ENCODE results near the gene CNOT6. TPM values are rescaled to one million over a fixed set of nuclear protein-coding genes. Genes with fewer than 3 reads are reported as not detected.
"Not testable (repeated sequence)": the region's sequence is repeated elsewhere in the genome, so short reads cannot be mapped to it uniquely, and the experiment has no call there.

Gene CNOT6
- total RNA-seq: 10 to 100 TPM; 11.2 to 26.8 (median 15.5) TPM

DNA sequence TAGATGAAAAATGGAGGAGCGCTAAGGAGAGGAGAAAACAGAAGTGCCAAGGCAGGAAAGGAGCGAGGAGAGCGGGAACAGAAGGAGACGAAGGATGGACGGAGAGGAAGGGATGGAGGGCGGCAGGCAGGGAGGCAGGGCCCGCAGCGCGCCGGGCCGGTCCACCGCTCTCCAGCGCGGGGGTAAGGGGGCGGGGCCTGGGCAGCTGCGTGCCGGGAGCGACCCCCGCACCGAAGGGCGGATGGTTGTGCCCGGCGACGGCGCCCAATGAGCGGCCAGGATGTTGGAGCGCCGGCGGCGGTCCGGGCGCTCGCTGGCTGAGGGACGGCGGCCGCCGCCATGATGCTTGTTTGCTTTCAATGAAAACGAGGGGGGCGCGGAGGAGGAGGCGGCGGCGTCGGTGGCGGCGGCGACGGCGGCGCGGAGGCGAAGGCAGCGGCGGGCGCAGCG is at the start of gene CNOT6:
TSS of gene CNOT6 (plus strand) at position 320 of the 450 bp plus-strand sequence. CDS start 34,898 bp downstream, outside the sequence.
- peak; percentile 91 to 97 (median 96) for DNase-seq
- Histone ChIP-seq H3K4me1 (peaks cover 0 to 19% (median 6%) of the 10 kb centered on the region in 4 donors), H3K27ac (peak within 1 kb of the TSS; percentile 93 to 97 (median 96)), H3K27me3 (no peaks in the 10 kb centered on the region), H3K36me3 (no peaks in the 10 kb centered on the region), H3K4me3 (peak within 1 kb of the TSS; percentile 70 to 100 (median 92)), H3K9me3 (no peaks in the 10 kb centered on the region)
- TF ChIP-seq POLR2A (IDR thresholded peaks at IDR 0.05): peak in 1 of 2 donors; percentile 41
- TF ChIP-seq, protein P1, sequence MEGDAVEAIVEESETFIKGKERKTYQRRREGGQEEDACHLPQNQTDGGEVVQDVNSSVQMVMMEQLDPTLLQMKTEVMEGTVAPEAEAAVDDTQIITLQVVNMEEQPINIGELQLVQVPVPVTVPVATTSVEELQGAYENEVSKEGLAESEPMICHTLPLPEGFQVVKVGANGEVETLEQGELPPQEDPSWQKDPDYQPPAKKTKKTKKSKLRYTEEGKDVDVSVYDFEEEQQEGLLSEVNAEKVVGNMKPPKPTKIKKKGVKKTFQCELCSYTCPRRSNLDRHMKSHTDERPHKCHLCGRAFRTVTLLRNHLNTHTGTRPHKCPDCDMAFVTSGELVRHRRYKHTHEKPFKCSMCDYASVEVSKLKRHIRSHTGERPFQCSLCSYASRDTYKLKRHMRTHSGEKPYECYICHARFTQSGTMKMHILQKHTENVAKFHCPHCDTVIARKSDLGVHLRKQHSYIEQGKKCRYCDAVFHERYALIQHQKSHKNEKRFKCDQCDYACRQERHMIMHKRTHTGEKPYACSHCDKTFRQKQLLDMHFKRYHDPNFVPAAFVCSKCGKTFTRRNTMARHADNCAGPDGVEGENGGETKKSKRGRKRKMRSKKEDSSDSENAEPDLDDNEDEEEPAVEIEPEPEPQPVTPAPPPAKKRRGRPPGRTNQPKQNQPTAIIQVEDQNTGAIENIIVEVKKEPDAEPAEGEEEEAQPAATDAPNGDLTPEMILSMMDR (IDR thresholded peaks at IDR 0.05): no peak

- Histone ChIP-seq H3K27me3 (no peaks in the 10 kb centered on the region), H3K4me1 (no peaks in the 10 kb centered on the region), H3K27ac (no peak overlapping the region), H3K9me3 (no peaks in the 10 kb centered on the region), H3K36me3 (no peaks in the 10 kb centered on the region), H3K4me3 (no peak overlapping the region)
- TF ChIP-seq POLR2A (IDR thresholded peaks at IDR 0.05): no peak
- DNase-seq: no peak
Measured at GRCh38 chr5:180454752-180455151, 39.4 kb upstream of the CNOT6 start.

DNA sequence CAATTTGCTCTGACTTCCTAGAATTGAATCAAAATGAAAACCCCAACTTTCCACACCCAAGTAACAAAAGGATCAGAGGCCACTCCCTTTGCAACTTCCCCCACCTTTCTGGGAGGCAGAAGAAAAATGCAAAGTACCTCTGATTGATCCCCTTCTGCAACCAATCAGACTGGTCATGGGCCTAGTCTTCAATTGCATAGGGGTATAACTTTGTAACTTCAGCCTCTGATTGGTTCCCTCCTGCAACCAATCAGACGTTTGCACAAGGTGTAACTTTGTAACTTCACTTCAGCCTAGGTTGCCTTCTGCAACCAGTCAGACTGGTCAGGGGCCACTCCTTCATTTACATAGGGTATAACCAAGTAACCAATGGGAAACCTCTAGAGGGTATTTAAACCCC is 38.3 kb upstream of the CNOT6 start:
- no peaks in the 10 kb centered on the region for H3K4me1 ChIP-seq
- no peak for TF ChIP-seq POLR2A (IDR thresholded peaks at IDR 0.05)
- TF ChIP-seq, protein P1 (IDR thresholded peaks at IDR 0.05): no peak
- no peaks in the 10 kb centered on the region for H3K27me3 ChIP-seq
- no peaks in the 10 kb centered on the region for H3K9me3 ChIP-seq
- no peak overlapping the region for H3K27ac ChIP-seq
- no peak overlapping the region for H3K4me3 ChIP-seq
- DNase-seq: no peak
- H3K36me3 ChIP-seq: no peaks in the 10 kb centered on the region

- TF ChIP-seq, protein P1 (IDR thresholded peaks at IDR 0.05): no peak
- no peak for TF ChIP-seq POLR2A (IDR thresholded peaks at IDR 0.05)
- Histone ChIP-seq H3K27ac (no peak overlapping the region), H3K36me3 (no peaks in the 10 kb centered on the region), H3K9me3 (no peaks in the 10 kb centered on the region), H3K4me1 (no peaks in the 10 kb centered on the region), H3K4me3 (no peak overlapping the region), H3K27me3 (no peaks in the 10 kb centered on the region)
- no peak for DNase-seq
Measured at GRCh38 chr5:180456792-180457191, 37.4 kb upstream of the CNOT6 start.

GRCh38 chr5:180458852-180459673 is 35.1 kb upstream of the CNOT6 start:
- not testable (repeated sequence) for H3K4me1 ChIP-seq, H3K4me3 ChIP-seq, DNase-seq, H3K27me3 ChIP-seq, H3K36me3 ChIP-seq, H3K9me3 ChIP-seq, H3K27ac ChIP-seq

DNA sequence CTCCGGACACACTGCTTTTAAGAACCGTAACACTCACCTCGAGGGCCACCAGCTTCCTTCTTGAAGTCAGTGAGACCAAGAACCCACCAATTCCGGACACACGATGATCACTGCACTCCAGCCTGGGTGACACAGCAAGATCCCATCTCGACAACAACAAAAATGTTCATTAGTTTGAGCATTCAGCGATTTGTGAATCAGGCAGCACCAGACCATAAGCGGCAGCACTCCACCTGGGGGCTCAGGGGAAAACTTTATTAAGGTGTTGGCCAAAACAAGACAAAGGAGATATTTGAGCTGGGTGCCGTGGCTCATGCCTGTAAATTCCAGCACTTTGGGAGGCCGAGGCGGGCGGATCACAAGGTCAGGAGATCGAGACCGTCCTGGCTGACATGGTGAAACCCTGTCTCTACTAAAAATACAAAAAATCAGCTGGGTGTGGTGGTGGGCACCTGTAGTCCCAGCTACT is 34.5 kb upstream of the CNOT6 start:
- H3K36me3 ChIP-seq, H3K4me1 ChIP-seq, H3K4me3 ChIP-seq, H3K9me3 ChIP-seq, H3K27me3 ChIP-seq, H3K27ac ChIP-seq, DNase-seq: not testable (repeated sequence)

GRCh38 chr5:180460834-180461233 is 33.3 kb upstream of the CNOT6 start:
- Histone ChIP-seq H3K36me3 (no peaks in the 10 kb centered on the region), H3K4me3 (no peak overlapping the region), H3K9me3 (no peaks in the 10 kb centered on the region), H3K27ac (no peak overlapping the region), H3K27me3 (no peaks in the 10 kb centered on the region), H3K4me1 (no peaks in the 10 kb centered on the region)
- DNase-seq: no peak
- TF ChIP-seq, protein P1 (IDR thresholded peaks at IDR 0.05): no peak

Data from Peyer's patch (tissue), 4 donors.